Lower leg skin (tissue), 3 donors: Measurements from ENCODE around the gene EPS8L3.

Source experiments
- CTCF ChIP-seq, 3 donors: fragments of 450-650 bp; IDR thresholded peaks; one replicate each; pipeline ENCODE4 v1.5.1; 2016; ENCODE audit warnings: antibody characterized with exemption in 3 of 3, mild to moderate bottlenecking in 3 of 3, moderate library complexity in 2 of 3
- POLR2A ChIP-seq, 2 donors: fragments of 450-650 bp; IDR thresholded peaks; one replicate each; pipeline ENCODE4 v1.6.1; 2016 to 2017; ENCODE audit warnings: antibody characterized with exemption in 2 of 2, mild to moderate bottlenecking in 1 of 2, moderate library complexity in 1 of 2

- no peak for TF ChIP-seq POLR2A (IDR thresholded peaks at IDR 0.05)
- no peak for TF ChIP-seq CTCF (IDR thresholded peaks at IDR 0.05)
Observed at GRCh38 chr1:109764561-109765482, 1.1 kb upstream of the EPS8L3 start.
